ENCODE results near the gene GALNTL6.

- TF ChIP-seq CTCF (optimal IDR thresholded peaks at IDR 0.05 in 1 of 3, IDR thresholded peaks at IDR 0.05 in 1 of 3, conservative IDR thresholded peaks at IDR 0.05 in 1 of 3; ENCODE audit: extremely low read depth in 1 of 3, insufficient read depth in 2 of 3, low read length in 3 of 3), result no peak
- no peak for TF ChIP-seq EZH2 (IDR thresholded peaks at IDR 0.05; ENCODE audit: low read length)
Measured at GRCh38 chr4:172793565-172794306, 980.5 kb downstream of the GALNTL6 start.

Data from keratinocyte (primary cell).